H1 (cell line): ENCODE data around the gene CHFR. TPM values are rescaled to one million over a fixed set of nuclear protein-coding genes. Genes with fewer than 3 reads are reported as not detected.

ENCODE experiments used
- CTCF ChIA-PET: fragments of 300-600 bp; sonication (Branson Sonifier 250); formaldehyde crosslinking; loops from one replicate; lab custom pipeline; 2021; ENCODE audit not compliant: partially characterized antibody; lab: Charles Lee
- POLR2A ChIA-PET: fragments of 300-600 bp; sonication (Branson Sonifier 250); formaldehyde crosslinking; loops from one replicate; lab custom pipeline; 2021; ENCODE audit warnings: inconsistent platforms; ENCODE audit not compliant: partially characterized antibody; lab: Charles Lee
- DNase-seq, 2 experiments: peaks; one replicate each; pipeline versions ENCODE4 v3.0.0 to v3.0.0-alpha.2; 2010 to 2022; ENCODE audit warnings: low spot score in 2 of 2, low read depth in 1 of 2, mixed read lengths in 1 of 2
- FAIRE-seq: peaks from 2 replicates; lab custom pipeline; 2011; peaks lifted over from hg19 to GRCh38; lab: Jason Lieb, UNC
- H2AFZ ChIP-seq: 2 replicates; pipeline ENCODE4 v1.8.1; 2012; ENCODE audit warnings: low read length, inconsistent platforms
- H2AK5ac ChIP-seq: 2 replicates; pipeline ENCODE4 v1.6.1; 2013; ENCODE audit warnings: low read depth, low read length
- H2BK120ac ChIP-seq: replicated peaks from 2 replicates; pipeline ENCODE3; 2013; ENCODE audit warnings: low read depth, low read length, inconsistent platforms
- H2BK12ac ChIP-seq: 2 replicates; pipeline ENCODE4 v1.6.1; 2013; ENCODE audit warnings: low read depth, low read length
- H2BK15ac ChIP-seq: 2 replicates; pipeline ENCODE4 v1.6.1; 2013; ENCODE audit warnings: low read length
- H2BK20ac ChIP-seq: 2 replicates; pipeline ENCODE4 v1.6.1; 2013; ENCODE audit warnings: low read length
- H2BK5ac ChIP-seq: 2 replicates; pipeline ENCODE4 v1.6.1; 2013; ENCODE audit warnings: low read depth, low read length
- H3K14ac ChIP-seq: 2 replicates; pipeline ENCODE4 v1.6.1; 2013; ENCODE audit warnings: inconsistent platforms; ENCODE audit not compliant: insufficient read length
- H3K18ac ChIP-seq: 2 replicates; pipeline ENCODE4 v1.6.1; 2013; ENCODE audit warnings: low read length; ENCODE audit errors: extremely low read depth
- H3K23ac ChIP-seq: 2 replicates; pipeline ENCODE4 v1.6.1; 2013; ENCODE audit warnings: inconsistent platforms; ENCODE audit not compliant: insufficient read length
- H3K23me2 ChIP-seq: 2 replicates; pipeline ENCODE4 v1.6.1; 2013; ENCODE audit warnings: low read depth, low read length
- H3K27ac ChIP-seq: 2 replicates; pipeline ENCODE4 v1.6.1; 2011; ENCODE audit warnings: low read depth, low read length, inconsistent platforms
- H3K27me3 ChIP-seq, 4 experiments: replicated peaks in 1 of 4; 1 replicate in 1 of 4; 2 replicates in 3 of 4; pipeline versions ENCODE4 v1.6.1 to v1.8.1; 2011 to 2013; ENCODE audit warnings: low read length in 3 of 4, mild to moderate bottlenecking in 3 of 4, inconsistent platforms in 2 of 4, mixed read lengths in 2 of 4, moderate library complexity in 1 of 4; ENCODE audit not compliant: control insufficient read depth in 3 of 4, insufficient read depth in 3 of 4; ENCODE audit errors: extremely low read depth in 1 of 4
- H3K36me3 ChIP-seq, 4 experiments: 2 replicates each; pipeline versions ENCODE4 v1.6.1 to v1.8.1; 2011 to 2013; ENCODE audit warnings: mild to moderate bottlenecking in 4 of 4, low read length in 3 of 4, moderate library complexity in 2 of 4, control low read depth in 1 of 4, inconsistent platforms in 1 of 4; ENCODE audit not compliant: insufficient read depth in 4 of 4, control insufficient read depth in 2 of 4
- H3K4ac ChIP-seq: replicated peaks from 2 replicates; pipeline ENCODE3; 2013; ENCODE audit warnings: low read length, low read depth, mixed read lengths, inconsistent platforms; ENCODE audit not compliant: insufficient read length
- H3K4me1 ChIP-seq, 4 experiments: replicated peaks in 1 of 4; 1 replicate in 1 of 4; 2 replicates in 3 of 4; pipeline versions ENCODE4 v1.6.1 to v1.8.1; 2011 to 2013; ENCODE audit warnings: low read length in 3 of 4, inconsistent platforms in 2 of 4, mixed read lengths in 1 of 4; ENCODE audit not compliant: insufficient read depth in 4 of 4, control insufficient read depth in 3 of 4
- H3K4me2 ChIP-seq, 2 experiments: 2 replicates each; pipeline versions ENCODE4 v1.6.1 to v1.8.1; 2011 to 2013; ENCODE audit warnings: low read depth in 2 of 2, low read length in 2 of 2, control low read depth in 1 of 2, inconsistent platforms in 1 of 2, mild to moderate bottlenecking in 1 of 2; ENCODE audit not compliant: insufficient read depth in 1 of 2
- H3K4me3 ChIP-seq, 4 experiments: fragments of 200-600, 300-600 bp in 1 of 4; sonication (generic), shearing (Covaris generic), sonication (Bioruptor Twin) in 1 of 4; 2 replicates each; pipeline versions ENCODE4 v1.5.1 to v1.8.1; 2011 to 2016; ENCODE audit warnings: low read length in 4 of 4, low read depth in 3 of 4, control low read depth in 2 of 4, inconsistent platforms in 2 of 4, mild to moderate bottlenecking in 2 of 4, mixed read lengths in 1 of 4, moderate library complexity in 1 of 4; ENCODE audit not compliant: insufficient read depth in 2 of 4; ENCODE audit errors: extremely low read depth in 1 of 4
- H3K56ac ChIP-seq: replicated peaks from 2 replicates; pipeline ENCODE3; 2013; ENCODE audit warnings: low read depth, mild to moderate bottlenecking, mixed read lengths, low read length, inconsistent platforms; ENCODE audit not compliant: insufficient read length
- H3K79me1 ChIP-seq: 2 replicates; pipeline ENCODE4 v1.6.1; 2013; ENCODE audit warnings: low read depth, low read length, control low read depth
- H3K79me2 ChIP-seq, 2 experiments: 2 replicates each; pipeline versions ENCODE4 v1.6.1 to v1.8.1; 2012 to 2013; ENCODE audit warnings: low read length in 2 of 2, mild to moderate bottlenecking in 2 of 2, inconsistent platforms in 1 of 2; ENCODE audit not compliant: insufficient read depth in 2 of 2, control insufficient read depth in 1 of 2
- H3K9ac ChIP-seq, 4 experiments: replicated peaks in 1 of 4; 1 replicate in 1 of 4; 2 replicates in 3 of 4; pipeline versions ENCODE4 v1.6.1 to v1.8.1; 2011 to 2013; ENCODE audit warnings: low read depth in 3 of 4, low read length in 3 of 4, control low read depth in 2 of 4, mild to moderate bottlenecking in 2 of 4, moderate library complexity in 2 of 4, inconsistent platforms in 1 of 4; ENCODE audit errors: extremely low read depth in 1 of 4
- H3K9me3 ChIP-seq, 2 experiments: 2 replicates each; pipeline versions ENCODE4 v1.6.1 to v1.8.1; 2012 to 2013; ENCODE audit warnings: mild to moderate bottlenecking in 2 of 2, moderate library complexity in 2 of 2, control low read depth in 1 of 2, inconsistent platforms in 1 of 2, low read depth in 1 of 2, low read length in 1 of 2, mixed read lengths in 1 of 2; ENCODE audit not compliant: insufficient read depth in 2 of 2
- H4K20me1 ChIP-seq, 2 experiments: replicated peaks in 1 of 2; 2 replicates each; pipeline versions ENCODE3 to v1.8.1; 2011 to 2013; ENCODE audit warnings: inconsistent platforms in 2 of 2, low read length in 2 of 2, mild to moderate bottlenecking in 1 of 2; ENCODE audit not compliant: insufficient read depth in 2 of 2, control insufficient read depth in 1 of 2
- H4K5ac ChIP-seq: 2 replicates; pipeline ENCODE4 v1.6.1; 2013; ENCODE audit warnings: low read length, low read depth, mixed read lengths, inconsistent platforms; ENCODE audit not compliant: insufficient read length
- H4K8ac ChIP-seq: 2 replicates; pipeline ENCODE4 v1.8.0; 2013; ENCODE audit warnings: mild to moderate bottlenecking, moderate library complexity, low read length, inconsistent platforms; ENCODE audit not compliant: insufficient read depth; ENCODE audit errors: extremely low read depth
- H4K91ac ChIP-seq: replicated peaks from 2 replicates; pipeline ENCODE3; 2013; ENCODE audit warnings: low read length, mixed read lengths, inconsistent platforms; ENCODE audit not compliant: insufficient read length
- CHD2 ChIP-seq: IDR thresholded peaks from 2 replicates; pipeline ENCODE4 v1.6.1; 2012; ENCODE audit warnings: low read length, improper control_type of control experiment
- WGBS, 2 experiments: shearing (Covaris generic) in 1 of 2; methylation state at CpG; one replicate each; pipeline versions ENCODE4 v1.1.6 to v1.1.7; 2013 to 2015; ENCODE audit warnings: low lambda C conversion rate in 2 of 2, mixed read lengths in 2 of 2, inconsistent platforms in 1 of 2, low coverage in 1 of 2, missing lambda C conversion rate in 1 of 2; ENCODE audit not compliant: insufficient replicate concordance in 2 of 2, insufficient coverage in 1 of 2, insufficient read length in 1 of 2; ENCODE audit errors: extremely low coverage in 1 of 2, missing lambda C conversion rate in 1 of 2; 5-methylcytosine and 5-hydroxymethylcytosine counted together
- polyA plus RNA-seq, 7 experiments: library from polyadenylated mRNA; depleted of rRNA in 3 of 7; stranded (reverse) in 5 of 7; unstranded in 2 of 7; fragments of >200 nt in 5 of 7; fragments of 200-250 nt in 2 of 7; gene quantifications; 1 replicate in 5 of 7; 2 replicates in 1 of 7; 4 replicates in 1 of 7; pipeline versions ENCODE4 v1.2.1 to v1.2.3, GENCODE V29; 2011 to 2013; ENCODE audit warnings: missing spikeins in 2 of 7, mixed read lengths in 2 of 7
- total RNA-seq: library from RNA; stranded (reverse); fragmentation: NEBNext Ultra II Directional; extraction: Animal tissue kit (Norgen Biotek cat#: 25700); gene quantifications from 2 replicates; pipeline ENCODE4 v1.2.1, GENCODE V29; 2021

The CHFR gene
- total and polyA plus RNA-seq, 2 of the 8 experiments (the other 6 are each of a cell fraction or from before 2014, with no cell fraction given): 31.4 to 44.6 TPM

DNA sequence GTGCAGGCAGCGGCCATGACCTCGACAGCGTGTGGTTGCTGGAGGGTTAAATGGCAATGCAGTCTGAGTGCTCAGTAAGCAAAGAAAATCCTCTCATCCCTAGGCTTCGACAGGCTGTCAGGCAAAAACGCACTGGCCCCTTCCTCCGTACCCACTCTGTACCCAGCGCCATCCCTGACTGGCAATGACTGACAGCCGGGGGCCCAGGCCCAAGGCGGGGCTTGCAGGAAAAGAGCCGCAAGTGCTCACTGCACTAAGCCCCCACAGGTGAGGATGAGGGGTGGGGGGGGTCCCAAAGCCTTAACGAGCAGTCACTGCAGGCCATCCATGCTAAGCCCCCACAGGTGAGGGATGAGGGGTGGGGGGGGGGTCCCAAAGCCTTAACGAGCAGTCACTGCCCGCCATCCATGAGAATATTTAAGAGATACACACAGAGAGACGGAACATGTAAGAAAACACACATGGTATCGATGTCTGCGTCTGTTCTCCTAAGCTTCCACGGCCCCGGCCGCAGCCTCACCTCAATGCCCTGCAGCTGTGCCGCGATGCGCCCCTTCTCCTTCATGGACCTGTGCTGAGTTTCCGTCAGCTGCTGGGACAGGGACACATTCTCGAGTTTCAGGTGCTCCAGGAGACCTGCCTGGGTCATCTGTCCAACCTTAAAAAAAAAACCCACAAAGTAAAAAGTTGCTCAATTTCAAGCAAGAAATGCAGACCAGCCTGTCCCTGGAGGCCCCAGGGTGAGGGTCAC, 89.4 kb downstream of the CHFR start:
- Histone ChIP-seq H3K4me3 (no peak overlapping the region), H3K9me3 (no peaks in the 10 kb centered on the region), H3K14ac (no peak overlapping the region), H2BK5ac (no peak overlapping the region), H3K27me3 (no peaks in the 10 kb centered on the region), H3K4ac (no peak overlapping the region), H2BK12ac (no peak overlapping the region), H3K18ac (no peak overlapping the region), H3K27ac (no peak overlapping the region), H3K79me1 (no peaks in the 10 kb centered on the region; the same call in 1 of the 2 replicates), H4K5ac (no peak overlapping the region), H4K20me1 (peaks cover 4 to 12% of the 10 kb centered on the region in 2 experiments), H3K23me2 (no peaks in the 10 kb centered on the region), H3K79me2 (no peaks in the 10 kb centered on the region), H2AK5ac (no peak overlapping the region), H2BK120ac (no peak overlapping the region), H4K91ac (no peak overlapping the region), H3K4me1 (no peaks in the 10 kb centered on the region), H2AFZ (no peak overlapping the region), H3K9ac (no peak overlapping the region), H3K4me2 (no peak overlapping the region), H4K8ac (no peak overlapping the region), H3K56ac (no peak overlapping the region), H3K23ac (no peak overlapping the region), H2BK20ac (no peak overlapping the region), H2BK15ac (no peak overlapping the region), H3K36me3 (peaks cover 15 to 58% (median 25%) of the 10 kb centered on the region in 4 experiments)
- DNase-seq (no peak), FAIRE-seq (no peak)
- POLR2A ChIA-PET: no interaction called here
- 98% methylated on average over 22 of the region's 24 CpGs; no CpG with 5 or more reads in 1 of the 2 experiments for WGBS, 2 experiments
- CTCF ChIA-PET: interaction anchor here (0.7 kb wide), 1 partner anchor 50 kb away, joined by 3 read pairs; no protein-coding TSS in a partner anchor
- no peak for TF ChIP-seq CHD2
